H9 (cell line): ENCODE measurements around the gene CCDC80. TPM values are rescaled to one million over a fixed set of nuclear protein-coding genes. Genes with fewer than 3 reads are reported as not detected.

Experiments
- DNase-seq: peaks from one replicate; pipeline ENCODE4 v3.0.0-alpha.2; 2017
- H2AFZ ChIP-seq: one replicate; pipeline ENCODE4 v1.6.1; 2013; ENCODE audit warnings: mild to moderate bottlenecking, low read length, control low read depth, moderate library complexity
- H2AK5ac ChIP-seq: 2 replicates; pipeline ENCODE4 v1.6.1; 2013; ENCODE audit warnings: low read length, control low read depth, mixed read lengths; ENCODE audit not compliant: insufficient read length
- H2BK120ac ChIP-seq: one replicate; pipeline ENCODE4 v1.6.1; 2013; ENCODE audit warnings: low read depth, mild to moderate bottlenecking, low read length, control low read depth, inconsistent platforms; ENCODE audit not compliant: poor library complexity, severe bottlenecking
- H2BK12ac ChIP-seq: 2 replicates; pipeline ENCODE4 v1.6.1; 2013; ENCODE audit warnings: low read length, control low read depth, mixed read lengths, low read depth; ENCODE audit not compliant: insufficient read length
- H2BK15ac ChIP-seq: 2 replicates; pipeline ENCODE4 v1.6.1; 2013; ENCODE audit warnings: low read depth, low read length, control low read depth
- H2BK20ac ChIP-seq: one replicate; pipeline ENCODE4 v1.6.1; 2013; ENCODE audit warnings: low read depth, mild to moderate bottlenecking, low read length, control low read depth, inconsistent platforms; ENCODE audit not compliant: poor library complexity, severe bottlenecking
- H2BK5ac ChIP-seq: 2 replicates; pipeline ENCODE4 v1.6.1; 2013; ENCODE audit warnings: low read length, control low read depth, mixed read lengths; ENCODE audit not compliant: insufficient read length
- H3K14ac ChIP-seq: 2 replicates; pipeline ENCODE4 v1.6.1; 2013; ENCODE audit warnings: low read length, control low read depth; ENCODE audit not compliant: insufficient read depth
- H3K18ac ChIP-seq: 2 replicates; pipeline ENCODE4 v1.6.1; 2013; ENCODE audit warnings: low read depth, mild to moderate bottlenecking, mixed read lengths, low read length, control low read depth; ENCODE audit not compliant: insufficient read length
- H3K23ac ChIP-seq: 2 replicates; pipeline ENCODE4 v1.6.1; 2013; ENCODE audit warnings: low read length, control low read depth, mixed read lengths, low read depth; ENCODE audit not compliant: insufficient read length
- H3K23me2 ChIP-seq: 2 replicates; pipeline ENCODE4 v1.6.1; 2013; ENCODE audit warnings: low read depth, mild to moderate bottlenecking, mixed read lengths, low read length, control low read depth; ENCODE audit not compliant: insufficient read length, poor library complexity, severe bottlenecking
- H3K27ac ChIP-seq: 2 replicates; pipeline ENCODE4 v1.5.1; 2013; ENCODE audit warnings: low read length, control low read depth, mixed read lengths, low read depth; ENCODE audit not compliant: insufficient read length
- H3K27me3 ChIP-seq: 2 replicates; pipeline ENCODE4 v1.6.1; 2013; ENCODE audit warnings: low read length, control low read depth, inconsistent platforms; ENCODE audit not compliant: insufficient read depth
- H3K4ac ChIP-seq: 2 replicates; pipeline ENCODE4 v1.6.1; 2013; ENCODE audit warnings: low read depth, mild to moderate bottlenecking, control low read depth, inconsistent platforms, low read length, moderate library complexity
- H3K4me1 ChIP-seq: 2 replicates; pipeline ENCODE4 v1.6.1; 2013; ENCODE audit warnings: low read length, control low read depth, inconsistent platforms; ENCODE audit not compliant: insufficient read depth
- H3K4me2 ChIP-seq: 2 replicates; pipeline ENCODE4 v1.6.1; 2013; ENCODE audit warnings: low read length, control low read depth, mixed read lengths; ENCODE audit not compliant: insufficient read length, insufficient read depth
- H3K56ac ChIP-seq: 2 replicates; pipeline ENCODE4 v1.6.1; 2013; ENCODE audit warnings: low read depth, mild to moderate bottlenecking, mixed read lengths, low read length, control low read depth; ENCODE audit not compliant: insufficient read length
- H3K79me1 ChIP-seq: 2 replicates; pipeline ENCODE4 v1.6.1; 2013; ENCODE audit warnings: low read depth, mild to moderate bottlenecking, moderate library complexity, low read length, control low read depth, inconsistent platforms; ENCODE audit not compliant: insufficient read depth, poor library complexity, severe bottlenecking
- H3K79me2 ChIP-seq: 2 replicates; pipeline ENCODE4 v1.6.1; 2013; ENCODE audit warnings: low read length, control low read depth, inconsistent platforms; ENCODE audit not compliant: insufficient read depth
- H3K9ac ChIP-seq: 2 replicates; pipeline ENCODE4 v1.6.1; 2013; ENCODE audit warnings: low read length, control low read depth, mixed read lengths; ENCODE audit not compliant: insufficient read length; ENCODE audit errors: extremely low read depth
- H3K9me3 ChIP-seq: one replicate; pipeline ENCODE4 v1.6.1; 2013; ENCODE audit warnings: low read depth, low read length, inconsistent platforms; ENCODE audit not compliant: control insufficient read depth
- H3T11ph ChIP-seq: one replicate; pipeline ENCODE4 v1.6.1; 2013; ENCODE audit warnings: mild to moderate bottlenecking, low read length, control low read depth, inconsistent platforms
- H4K20me1 ChIP-seq: one replicate; pipeline ENCODE4 v1.6.1; 2013; ENCODE audit not compliant: control insufficient read depth, insufficient read length, insufficient read depth
- H4K5ac ChIP-seq: 2 replicates; pipeline ENCODE4 v1.6.1; 2013; ENCODE audit warnings: low read depth, mild to moderate bottlenecking, mixed read lengths, low read length, control low read depth; ENCODE audit not compliant: insufficient read length
- H4K8ac ChIP-seq: replicated peaks from 2 replicates; pipeline ENCODE4 v1.6.1; 2013; ENCODE audit warnings: low read length, control low read depth, mixed read lengths, low read depth; ENCODE audit not compliant: insufficient read length
- H4K91ac ChIP-seq: 2 replicates; pipeline ENCODE4 v1.6.1; 2013; ENCODE audit warnings: low read depth, mild to moderate bottlenecking, moderate library complexity, mixed read lengths, low read length, control low read depth; ENCODE audit not compliant: insufficient read length
- H3K27ac Mint-ChIP-seq, 3 experiments: 2 replicates in 2 of 3; 3 replicates in 1 of 3; pipeline ENCODE4 v1.8.0; 2020 to 2021; ENCODE audit warnings: mixed read lengths in 3 of 3, mild to moderate bottlenecking in 1 of 3, moderate library complexity in 1 of 3
- H3K27me3 Mint-ChIP-seq: 2 replicates; pipeline ENCODE4 v1.8.0; 2021; ENCODE audit warnings: low read depth, mild to moderate bottlenecking, moderate library complexity, mixed read lengths
- H3K36me3 Mint-ChIP-seq, 3 experiments: 2 replicates in 2 of 3; 3 replicates in 1 of 3; pipeline ENCODE4 v1.8.0; 2020 to 2021; ENCODE audit warnings: low read depth in 3 of 3, mixed read lengths in 3 of 3; ENCODE audit not compliant: insufficient read depth in 1 of 3
- H3K4me1 Mint-ChIP-seq, 2 experiments: 2 replicates each; pipeline ENCODE4 v1.8.0; 2020; ENCODE audit warnings: mixed read lengths in 2 of 2
- H3K4me3 Mint-ChIP-seq, 2 experiments: 2 replicates in 1 of 2; 3 replicates in 1 of 2; pipeline ENCODE4 v1.8.0; 2020 to 2021; ENCODE audit warnings: mild to moderate bottlenecking in 2 of 2, mixed read lengths in 2 of 2, moderate library complexity in 1 of 2
- H3K9me3 Mint-ChIP-seq, 2 experiments: 2 replicates in 1 of 2; 3 replicates in 1 of 2; pipeline ENCODE4 v1.8.0; 2020; ENCODE audit warnings: mild to moderate bottlenecking in 2 of 2, mixed read lengths in 2 of 2, moderate library complexity in 1 of 2
- CTCF ChIP-seq: fragments of 200-600 bp; sonication (generic); conservative IDR thresholded peaks from 3 replicates; pipeline ENCODE4 v1.8.0; 2021; ENCODE audit warnings: antibody characterized with exemption, mild to moderate bottlenecking
- WGBS: extraction: QIAGEN DNeasy Blood & Tissue Kit; methylation state at CpG from one replicate; pipeline ENCODE4 v1.1.7; 2013; ENCODE audit warnings: missing lambda C conversion rate, low lambda C conversion rate, mixed read lengths; ENCODE audit not compliant: insufficient read length; ENCODE audit errors: extremely low coverage; 5-methylcytosine and 5-hydroxymethylcytosine counted together
- total RNA-seq: library from RNA; stranded (reverse); gene quantifications from 2 replicates; pipeline ENCODE4 v1.2.1, GENCODE V29; 2021

The CCDC80 gene
- total RNA-seq, 1 experiment from 2014 or later: 5.4 TPM

GRCh38 chr3:112676659-112677234 lies 35.8 kb upstream of the CCDC80 start:
- Histone ChIP-seq H2AK5ac (no peak overlapping the region), H2BK15ac (no peak overlapping the region), H4K91ac (no peak overlapping the region), H2BK12ac (no peak overlapping the region), H3K27ac (no peak overlapping the region), H2AFZ (no peak overlapping the region), H3K79me2 (no peaks in the 10 kb centered on the region), H3K14ac (no peak overlapping the region), H4K20me1 (no peaks in the 10 kb centered on the region), H3K18ac (no peak overlapping the region), H3K27me3 (no peaks in the 10 kb centered on the region), H3K23ac (no peak overlapping the region), H3K23me2 (no peaks in the 10 kb centered on the region), H3T11ph (no peak overlapping the region), H2BK120ac (no peak overlapping the region), H3K79me1 (no peaks in the 10 kb centered on the region), H2BK20ac (no peak overlapping the region), H3K4me1 (no peaks in the 10 kb centered on the region), H3K4ac (no peak overlapping the region), H2BK5ac (no peak overlapping the region), H3K9ac (no peak overlapping the region), H4K5ac (no peak overlapping the region), H4K8ac (no peak overlapping the region), H3K4me2 (no peak overlapping the region), H3K56ac (no peak overlapping the region), H3K9me3 (no peaks in the 10 kb centered on the region)
- H3K4me3 Mint-ChIP-seq: no peak overlapping the region
- no CpG with 5 or more reads among the region's 6 CpGs for WGBS
- peak; percentile 43 for DNase-seq
- H3K27ac Mint-ChIP-seq: peak overlapping the region in 2 of 3 experiments; percentile 13 to 18; a peak in 1 of 7 replicates
- peaks cover 2% of the 10 kb centered on the region; the same call in 1 of the 2 replicates for H3K27me3 Mint-ChIP-seq
- H3K4me1 Mint-ChIP-seq: peaks cover 16 to 24% of the 10 kb centered on the region in 2 experiments
- TF ChIP-seq CTCF: no peak
- H3K36me3 Mint-ChIP-seq: no peaks in the 10 kb centered on the region
- H3K9me3 Mint-ChIP-seq: no peaks in the 10 kb centered on the region
